Mesenchymal stem cell (in vitro differentiated cells and primary cell): ENCODE data around the gene SPATA46.

ENCODE experiments used
- DNase-seq: peaks from one replicate; pipeline ENCODE4 v3.0.0-alpha.2; 2013
- H2AFZ ChIP-seq: one replicate; pipeline ENCODE4 v1.6.1; 2013; ENCODE audit warnings: low read depth, mild to moderate bottlenecking, control low read depth, inconsistent platforms, low read length, moderate library complexity
- H2AK5ac ChIP-seq: 2 replicates; pipeline ENCODE4 v1.6.1; 2013; ENCODE audit warnings: low read length, moderate library complexity, mild to moderate bottlenecking, inconsistent platforms; ENCODE audit not compliant: severe bottlenecking
- H2BK120ac ChIP-seq: one replicate; pipeline ENCODE4 v1.6.1; 2013; ENCODE audit warnings: low read depth, mild to moderate bottlenecking, inconsistent platforms, low read length, moderate library complexity
- H2BK12ac ChIP-seq, 2 experiments: one replicate each; pipeline ENCODE4 v1.6.1; 2013; ENCODE audit warnings: inconsistent platforms in 2 of 2, low read length in 2 of 2, mild to moderate bottlenecking in 2 of 2, moderate library complexity in 2 of 2, control low read depth in 1 of 2
- H2BK15ac ChIP-seq: one replicate; pipeline ENCODE4 v1.6.1; 2013; ENCODE audit warnings: mild to moderate bottlenecking, low read depth, inconsistent platforms; ENCODE audit not compliant: poor library complexity, severe bottlenecking
- H2BK5ac ChIP-seq: 2 replicates; pipeline ENCODE4 v1.6.1; 2013; ENCODE audit warnings: low read depth, mild to moderate bottlenecking, low read length, control low read depth, inconsistent platforms; ENCODE audit not compliant: poor library complexity, severe bottlenecking
- H3K14ac ChIP-seq, 2 experiments: one replicate each; pipeline ENCODE4 v1.6.1; 2013; ENCODE audit warnings: inconsistent platforms in 2 of 2, low read length in 2 of 2, control low read depth in 1 of 2, mild to moderate bottlenecking in 1 of 2, moderate library complexity in 1 of 2
- H3K18ac ChIP-seq, 2 experiments: one replicate each; pipeline ENCODE4 v1.6.1; 2013; ENCODE audit warnings: inconsistent platforms in 2 of 2, low read length in 2 of 2, control low read depth in 1 of 2, low read depth in 1 of 2, mild to moderate bottlenecking in 1 of 2
- H3K23ac ChIP-seq, 2 experiments: one replicate each; pipeline ENCODE4 v1.6.1; 2013; ENCODE audit warnings: inconsistent platforms in 2 of 2, low read length in 2 of 2, mild to moderate bottlenecking in 2 of 2, moderate library complexity in 2 of 2, control low read depth in 1 of 2
- H3K27ac ChIP-seq: 2 replicates; pipeline ENCODE4 v1.5.1; 2013; ENCODE audit warnings: mild to moderate bottlenecking, moderate library complexity, low read length, control low read depth, inconsistent platforms; ENCODE audit not compliant: poor library complexity, severe bottlenecking
- H3K27me3 ChIP-seq, 2 experiments: 2 replicates each; pipeline versions ENCODE4 v1.6.1 to v1.7.0; 2013; ENCODE audit warnings: low read length in 2 of 2, mild to moderate bottlenecking in 2 of 2, moderate library complexity in 2 of 2, control low read depth in 1 of 2, inconsistent platforms in 1 of 2; ENCODE audit not compliant: control insufficient read depth in 1 of 2, insufficient read depth in 1 of 2
- H3K36me3 ChIP-seq, 2 experiments: 2 replicates each; pipeline versions ENCODE4 v1.6.1 to v1.7.0; 2013; ENCODE audit warnings: low read length in 2 of 2, control low read depth in 1 of 2, inconsistent platforms in 1 of 2, low read depth in 1 of 2, mild to moderate bottlenecking in 1 of 2; ENCODE audit not compliant: insufficient read depth in 2 of 2, control insufficient read depth in 1 of 2
- H3K4ac ChIP-seq, 2 experiments: one replicate each; pipeline ENCODE4 v1.6.1; 2013; ENCODE audit warnings: inconsistent platforms in 2 of 2, low read length in 2 of 2, mild to moderate bottlenecking in 2 of 2, moderate library complexity in 2 of 2, control low read depth in 1 of 2, low read depth in 1 of 2
- H3K4me1 ChIP-seq: 2 replicates; pipeline ENCODE4 v1.6.1; 2013; ENCODE audit warnings: low read depth, low read length, control low read depth; ENCODE audit not compliant: control insufficient read depth, insufficient read depth
- H3K4me2 ChIP-seq: 2 replicates; pipeline ENCODE4 v1.6.1; 2013; ENCODE audit warnings: low read length, mild to moderate bottlenecking, inconsistent platforms; ENCODE audit not compliant: poor library complexity, severe bottlenecking
- H3K4me3 ChIP-seq, 2 experiments: 2 replicates each; pipeline versions ENCODE4 v1.5.1 to v1.7.0; 2013; ENCODE audit warnings: low read length in 2 of 2, mild to moderate bottlenecking in 2 of 2, control low read depth in 1 of 2, low read depth in 1 of 2; ENCODE audit not compliant: insufficient read depth in 1 of 2
- H3K79me1 ChIP-seq: replicated peaks from 2 replicates; pipeline ENCODE4 v1.6.1; 2013; ENCODE audit warnings: mild to moderate bottlenecking, control low read depth, low read length, inconsistent platforms; ENCODE audit not compliant: poor library complexity, severe bottlenecking
- H3K9ac ChIP-seq: 2 replicates; pipeline ENCODE4 v1.7.0; 2013; ENCODE audit warnings: mild to moderate bottlenecking, low read length, moderate library complexity
- H3K9me3 ChIP-seq: 2 replicates; pipeline ENCODE4 v1.7.0; 2013; ENCODE audit warnings: mild to moderate bottlenecking, low read length; ENCODE audit not compliant: control insufficient read depth
- H4K8ac ChIP-seq: one replicate; pipeline ENCODE4 v1.6.1; 2013; ENCODE audit warnings: inconsistent platforms, mild to moderate bottlenecking, low read length, moderate library complexity
- H4K91ac ChIP-seq: one replicate; pipeline ENCODE4 v1.6.1; 2013; ENCODE audit warnings: mild to moderate bottlenecking, low read length, inconsistent platforms
- WGBS: methylation state at CpG from one replicate; pipeline ENCODE4 v1.1.7; 2013; ENCODE audit warnings: mixed read lengths; 5-methylcytosine and 5-hydroxymethylcytosine counted together

Gene SPATA46

DNA sequence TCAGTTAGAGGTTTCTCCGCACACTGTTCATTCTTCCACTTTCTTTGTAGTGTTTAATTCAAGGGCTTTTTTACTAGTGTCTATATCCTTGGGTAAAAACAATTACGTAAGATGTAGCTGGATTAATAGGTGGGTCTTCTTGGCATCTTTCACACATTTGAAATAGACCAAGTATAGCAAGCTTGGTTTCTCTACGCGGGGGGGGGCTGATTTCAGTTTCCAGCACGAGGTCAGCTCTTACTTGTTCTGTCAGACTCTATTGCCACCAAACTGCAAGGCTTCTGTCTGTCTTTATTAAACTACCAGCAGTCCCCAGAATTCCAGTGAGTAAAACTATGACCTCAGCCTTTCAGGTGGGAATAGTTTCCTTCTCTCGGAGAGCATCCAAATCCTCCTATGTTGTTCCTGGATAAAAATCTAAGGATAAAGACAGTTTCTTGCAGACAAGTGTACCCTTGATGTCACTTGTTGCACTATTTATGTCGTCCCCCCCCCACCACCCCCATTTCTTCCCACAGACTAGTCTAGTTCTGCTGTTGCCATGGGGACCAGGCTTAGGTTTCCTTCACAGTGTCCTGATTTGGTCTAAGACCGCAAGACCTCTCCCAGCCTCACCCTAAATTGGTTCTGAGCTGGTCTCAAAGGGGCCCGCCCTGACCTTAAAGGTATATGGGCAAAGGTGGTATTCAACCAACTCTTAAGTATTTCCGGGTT, 17.0 kb downstream of the SPATA46 start:
- WGBS: 85% methylated on average over 9 of the region's 10 CpGs

DNA sequence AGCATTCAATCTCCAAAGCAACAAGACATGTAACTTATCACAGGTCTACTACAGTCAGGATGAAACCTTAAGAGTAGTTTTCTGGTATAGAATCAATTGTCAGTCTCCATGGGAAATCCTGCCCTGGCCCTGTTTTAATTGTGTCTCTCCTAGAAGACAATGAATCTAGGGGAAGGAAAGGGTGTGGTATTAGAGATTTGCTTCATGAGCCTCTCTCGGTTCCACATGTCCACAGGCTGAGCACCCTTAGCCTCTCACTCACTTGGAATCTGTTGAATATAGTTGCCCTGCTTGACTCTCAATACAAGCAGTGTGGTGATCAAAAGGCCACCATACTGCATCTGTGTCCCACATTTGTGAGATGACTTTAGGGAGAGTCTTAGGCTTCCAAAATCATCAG, 17.7 kb downstream of the SPATA46 start:
- Histone ChIP-seq H3K27ac (no peak overlapping the region), H2AK5ac (no peak overlapping the region), H3K9me3 (no peaks in the 10 kb centered on the region), H3K4me2 (no peak overlapping the region), H2BK5ac (no peak overlapping the region), H3K18ac (no peak overlapping the region), H3K27me3 (peaks cover 0 to 28% of the 10 kb centered on the region in 2 experiments), H2BK15ac (no peak overlapping the region), H2BK120ac (no peak overlapping the region), H2BK12ac (no peak overlapping the region), H3K4me1 (peaks cover 6% of the 10 kb centered on the region), H4K91ac (no peak overlapping the region), H4K8ac (no peak overlapping the region), H3K36me3 (peaks cover 0 to 10% of the 10 kb centered on the region in 2 experiments), H3K23ac (no peak overlapping the region), H3K79me1 (no peaks in the 10 kb centered on the region), H3K4me3 (no peak overlapping the region), H2AFZ (no peak overlapping the region), H3K9ac (no peak overlapping the region), H3K14ac (no peak overlapping the region), H3K4ac (no peak overlapping the region)
- DNase-seq: no peak
- no CpG with 5 or more reads among the region's 1 CpG for WGBS

More for the DNA sequence above, 17.0 kb downstream of the SPATA46 start:
- H3K4me2 ChIP-seq: no peak overlapping the region
- no peak overlapping the region for H3K4me3 ChIP-seq
- DNase-seq: no peak
- H2BK120ac ChIP-seq: no peak overlapping the region
- no peaks in the 10 kb centered on the region for H3K79me1 ChIP-seq
- H2BK15ac ChIP-seq: no peak overlapping the region
- peaks cover 6% of the 10 kb centered on the region for H3K4me1 ChIP-seq
- no peak overlapping the region for H3K14ac ChIP-seq
- H2BK5ac ChIP-seq: no peak overlapping the region
- H3K18ac ChIP-seq: no peak overlapping the region
- no peak overlapping the region for H2AK5ac ChIP-seq
- no peak overlapping the region for H3K27ac ChIP-seq
- peaks cover 0 to 24% of the 10 kb centered on the region in 2 experiments for H3K27me3 ChIP-seq
- no peak overlapping the region for H3K23ac ChIP-seq
- H2BK12ac ChIP-seq: no peak overlapping the region
- H3K9ac ChIP-seq: no peak overlapping the region
- no peak overlapping the region for H2AFZ ChIP-seq
- no peak overlapping the region for H4K91ac ChIP-seq
- no peak overlapping the region for H4K8ac ChIP-seq
- H3K9me3 ChIP-seq: no peaks in the 10 kb centered on the region
- peaks cover 0 to 10% of the 10 kb centered on the region in 2 experiments for H3K36me3 ChIP-seq
- H3K4ac ChIP-seq: no peak overlapping the region

DNA sequence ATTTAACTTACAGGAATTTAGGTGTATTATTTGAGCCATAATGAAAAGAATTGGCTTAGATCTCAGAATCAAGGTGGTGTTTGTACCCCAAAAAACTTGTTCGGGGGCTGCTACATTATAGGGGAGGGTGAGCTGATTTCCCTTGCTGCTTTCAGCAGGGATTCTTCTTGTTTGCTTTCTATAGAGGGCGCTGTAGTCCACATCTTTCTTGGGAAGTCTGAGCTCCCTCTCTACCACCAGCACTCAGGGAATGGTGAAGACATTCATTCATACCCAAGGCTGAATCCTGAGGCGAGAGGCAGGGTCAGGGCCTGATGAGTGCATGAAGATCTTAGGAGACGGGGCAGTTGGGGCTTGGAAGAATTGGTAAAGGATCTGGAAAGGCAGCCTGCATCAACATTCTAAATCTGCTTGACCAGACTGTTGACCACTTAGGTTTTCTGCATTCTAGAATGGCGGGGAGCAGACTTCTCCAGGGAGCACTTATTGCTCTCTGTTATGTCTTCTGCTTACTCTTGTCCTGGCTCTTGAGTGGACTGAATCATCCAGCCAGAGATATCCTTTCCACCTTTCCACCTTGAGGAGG, 18.9 kb downstream of the SPATA46 start:
- Histone ChIP-seq H3K4me3 (no peak overlapping the region), H3K36me3 (peaks cover 0 to 10% of the 10 kb centered on the region in 2 experiments), H2BK12ac (no peak overlapping the region), H2BK120ac (no peak overlapping the region), H3K14ac (no peak overlapping the region), H2BK5ac (no peak overlapping the region), H4K8ac (no peak overlapping the region), H3K23ac (no peak overlapping the region), H3K27ac (no peak overlapping the region), H3K9ac (no peak overlapping the region), H3K4me1 (peaks cover 7% of the 10 kb centered on the region), H3K18ac (no peak overlapping the region), H3K4ac (no peak overlapping the region), H3K79me1 (no peaks in the 10 kb centered on the region), H3K4me2 (no peak overlapping the region), H3K9me3 (no peaks in the 10 kb centered on the region), H3K27me3 (peaks cover 0 to 23% of the 10 kb centered on the region in 2 experiments), H2BK15ac (no peak overlapping the region), H4K91ac (no peak overlapping the region), H2AFZ (no peak overlapping the region), H2AK5ac (no peak overlapping the region)
- WGBS: 83% methylated on average over 3 of the region's 5 CpGs
- peak; percentile 29 for DNase-seq

DNA sequence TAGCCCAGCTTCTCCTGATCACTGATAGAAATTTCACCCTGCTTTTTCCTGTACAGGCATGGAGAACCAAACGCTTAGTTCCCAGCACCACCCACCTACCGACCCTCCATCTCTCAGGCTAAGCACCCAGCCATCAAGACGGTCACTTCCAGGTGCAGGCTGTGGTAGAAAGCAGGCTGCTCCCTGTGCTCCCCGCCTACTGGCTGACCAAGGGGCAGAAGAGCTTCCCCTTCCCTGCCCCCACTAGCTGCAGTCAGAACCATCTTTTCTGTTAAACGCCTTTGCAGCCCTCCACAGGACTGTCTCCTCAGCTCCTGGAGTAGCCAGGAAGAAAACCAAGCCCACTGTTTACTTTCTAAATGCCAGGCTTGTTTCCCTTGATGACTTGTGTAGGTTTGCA, 23.0 kb downstream of the SPATA46 start:
- peak overlapping the region in 1 of 2 experiments; percentile 56 for H3K18ac ChIP-seq
- 64% methylated on average over 5 of the region's 5 CpGs for WGBS
- no peaks in the 10 kb centered on the region for H3K79me1 ChIP-seq
- H3K4ac ChIP-seq: peak overlapping the region in 1 of 2 experiments; percentile 5
- H2BK12ac ChIP-seq: peak overlapping the region in 1 of 2 experiments; percentile 3
- H3K4me3 ChIP-seq: no peak overlapping the region
- H3K14ac ChIP-seq: no peak overlapping the region
- no peak overlapping the region for H2BK15ac ChIP-seq
- H3K9ac ChIP-seq: no peak overlapping the region
- no peak overlapping the region for H2BK5ac ChIP-seq
- H4K8ac ChIP-seq: peak overlapping the region; percentile 91
- no peak overlapping the region for H2BK120ac ChIP-seq
- peaks cover 9% of the 10 kb centered on the region for H3K4me1 ChIP-seq
- H3K36me3 ChIP-seq: peaks cover 0 to 6% of the 10 kb centered on the region in 2 experiments
- DNase-seq: peak; percentile 30
- no peaks in the 10 kb centered on the region for H3K9me3 ChIP-seq
- no peak overlapping the region for H3K4me2 ChIP-seq
- H4K91ac ChIP-seq: peak overlapping the region; percentile 70
- no peak overlapping the region for H3K27ac ChIP-seq
- no peak overlapping the region for H3K23ac ChIP-seq
- H2AFZ ChIP-seq: no peak overlapping the region
- H2AK5ac ChIP-seq: peak overlapping the region; percentile 3
- H3K27me3 ChIP-seq: peaks cover 0 to 16% of the 10 kb centered on the region in 2 experiments
